Activated CD8-positive, alpha-beta memory T cell treated with anti-CD3 and anti-CD28 coated beads, Interleukin-2, amount 50 U/mL, for 24 hours (primary cell): ENCODE measurements around the gene RPL29.

Experiments used
- DNase-seq: peaks from one replicate; pipeline ENCODE4 v3.0.0-alpha.2; 2020; ENCODE audit errors: extremely low read depth

RPL29 gene

DNA sequence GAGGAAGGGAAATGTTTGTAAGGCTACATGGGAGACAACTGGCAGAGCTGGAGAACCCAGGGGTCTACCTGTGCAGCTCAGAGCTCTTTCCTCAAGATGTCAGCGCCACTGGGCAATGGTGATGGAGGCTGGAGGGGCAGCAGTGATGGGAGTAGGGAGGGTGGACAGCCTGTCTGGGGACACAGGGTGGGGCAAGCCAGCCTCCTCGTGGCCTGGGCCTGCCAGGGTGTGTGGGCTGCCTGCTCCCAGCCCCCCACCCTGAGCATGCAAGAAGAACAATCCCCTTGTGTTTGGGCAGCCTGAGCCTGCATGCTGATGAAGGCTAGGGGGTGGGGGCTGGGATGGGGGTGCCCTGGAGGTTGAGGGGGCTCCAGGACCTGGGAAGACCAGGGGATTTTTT lies 29.7 kb downstream of the RPL29 start:
- no peak for DNase-seq

DNA sequence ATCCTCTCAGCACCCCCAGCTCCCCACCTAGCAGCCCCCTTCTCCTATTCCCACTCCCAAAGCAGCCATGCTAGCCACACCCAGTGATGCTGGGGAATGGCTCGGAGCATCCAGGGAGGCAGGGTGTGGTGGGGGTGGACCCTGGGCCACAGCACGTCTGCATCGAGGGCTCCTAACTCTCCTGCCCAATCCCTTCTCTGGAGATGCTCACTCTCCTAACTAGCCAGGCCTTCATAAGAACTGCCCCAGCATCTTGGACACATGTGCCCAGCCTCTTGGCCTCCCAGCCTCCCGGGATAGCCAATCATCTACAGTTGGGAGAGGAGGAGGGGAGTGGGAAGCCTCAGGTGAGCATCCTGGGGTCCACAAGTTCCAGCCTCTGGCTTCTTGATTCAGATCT lies 31.2 kb downstream of the RPL29 start:
- no peak for DNase-seq

DNA sequence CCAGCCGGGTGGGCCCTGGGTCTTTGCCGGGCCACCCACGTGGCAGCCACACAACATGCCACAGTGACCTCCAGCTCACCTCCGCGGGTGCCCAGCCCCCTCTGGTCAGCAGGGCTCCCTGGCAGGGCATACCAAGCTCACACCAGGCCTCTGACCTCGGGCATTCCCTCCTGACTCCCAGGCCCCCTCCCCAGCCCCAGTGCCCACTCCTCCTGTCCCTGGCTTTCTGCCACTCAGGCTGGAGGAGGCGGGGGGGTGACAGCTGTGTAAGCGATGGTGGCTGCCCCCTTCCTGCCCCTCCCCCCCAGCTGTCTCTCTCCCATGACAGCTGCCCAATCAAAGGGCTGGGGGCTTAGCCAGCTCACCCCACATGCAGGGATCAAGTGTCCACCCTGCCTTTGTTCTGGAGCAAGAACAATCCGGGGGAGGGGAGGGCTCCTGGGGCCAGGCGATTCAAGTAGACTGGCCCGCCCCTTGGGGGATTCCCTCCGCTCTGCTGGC lies 31.7 kb downstream of the RPL29 start:
- no peak for DNase-seq

DNA sequence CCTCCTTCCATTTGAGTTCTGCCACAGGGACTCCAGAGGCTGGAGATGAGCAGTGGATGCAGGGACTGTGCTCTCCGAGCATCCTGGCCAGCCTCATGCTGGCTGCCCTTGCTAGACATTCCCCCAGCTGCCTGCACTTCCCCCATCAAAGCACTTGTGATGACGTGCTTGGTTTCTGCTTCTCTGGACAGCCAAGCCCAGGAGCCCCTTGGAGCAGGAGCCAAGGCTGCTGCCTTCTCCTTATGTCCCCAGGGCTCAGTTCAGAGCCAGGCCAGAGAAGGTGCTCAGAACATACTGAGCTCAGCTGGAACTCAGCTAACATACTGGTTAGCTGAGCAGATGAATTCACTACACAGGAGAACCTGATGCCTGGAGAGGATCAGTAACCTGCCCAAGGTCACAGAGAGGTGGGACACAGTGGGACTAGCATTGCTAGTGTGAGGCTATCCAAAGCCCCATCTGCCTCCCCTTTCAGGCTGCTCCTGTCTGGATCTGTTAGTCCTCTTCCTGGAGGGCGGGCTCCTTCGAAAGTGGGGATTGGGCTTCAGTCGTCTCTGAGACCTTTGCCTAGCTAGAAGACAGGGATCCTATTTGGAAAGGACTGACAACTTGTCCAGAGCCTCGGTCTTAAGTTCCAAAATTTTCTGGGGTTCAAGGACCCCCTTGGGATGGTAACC lies 32.7 kb downstream of the RPL29 start:
- DNase-seq = no peak

DNA sequence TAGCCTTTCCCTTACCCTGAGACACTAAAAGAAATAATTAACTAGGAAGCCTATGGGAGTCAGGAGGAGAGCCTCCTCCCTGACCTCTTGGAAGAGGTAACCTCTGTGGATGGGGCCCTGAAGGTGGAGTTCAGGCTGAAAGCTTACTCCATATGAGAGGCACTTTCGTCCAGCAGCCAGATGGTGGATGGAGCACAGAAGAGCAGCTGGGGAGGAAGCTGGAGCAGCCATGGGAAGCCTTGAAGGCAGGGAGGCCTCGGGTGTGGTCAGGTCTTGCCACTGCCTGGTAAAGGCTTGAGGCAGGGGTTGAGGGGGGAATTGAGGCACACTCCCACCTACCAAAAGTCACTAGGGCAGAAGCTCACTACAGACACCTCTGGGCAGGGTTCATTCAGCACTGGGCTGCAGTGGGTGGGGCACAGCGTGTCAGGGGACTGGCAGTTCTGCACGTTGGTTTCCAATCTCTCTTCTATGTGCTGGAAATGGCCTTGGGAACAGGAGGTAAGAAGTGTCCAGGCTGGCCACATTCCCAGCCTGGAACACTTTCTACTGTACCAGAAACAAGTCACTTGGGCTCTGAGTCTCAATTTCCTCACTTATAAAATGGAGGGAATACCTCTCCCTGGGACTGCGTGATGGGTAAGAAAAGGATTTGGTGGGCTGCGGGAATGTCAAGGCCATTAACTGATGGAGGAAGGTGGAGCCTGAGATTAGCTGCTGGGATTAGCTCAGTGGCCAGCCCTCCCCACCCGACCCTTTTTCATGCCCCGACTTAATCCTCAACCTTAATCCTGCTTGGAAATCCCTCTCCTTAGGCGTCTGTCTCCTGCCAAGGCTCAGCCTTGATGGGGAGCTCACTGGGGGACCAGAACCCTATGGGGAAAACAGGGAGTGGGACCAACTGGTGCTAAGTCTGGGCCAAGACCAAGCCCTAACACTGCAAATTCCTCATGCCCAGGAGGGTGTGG lies 33.8 kb downstream of the RPL29 start:
- DNase-seq = no peak

DNA sequence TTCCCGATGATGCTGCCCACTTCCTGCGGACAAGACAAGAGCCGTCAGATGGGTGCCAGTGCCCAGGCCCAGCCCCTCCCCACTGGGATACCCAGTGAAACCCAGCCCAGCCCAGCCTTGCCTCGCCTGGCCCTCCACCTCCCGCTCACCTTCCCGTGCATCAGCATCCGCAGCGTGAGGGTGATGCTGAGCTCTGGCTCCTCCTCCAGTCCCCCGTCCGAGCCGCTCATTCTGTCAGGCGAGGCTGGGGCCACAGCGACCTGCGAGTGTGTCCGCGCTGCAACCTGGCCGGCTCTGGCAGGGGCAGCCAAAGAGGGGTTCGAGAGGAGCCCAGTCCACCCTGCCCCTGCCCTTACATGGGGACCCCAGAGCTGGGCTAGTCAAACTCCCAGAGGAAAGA lies 34.7 kb downstream of the RPL29 start:
- DNase-seq = no peak

DNA sequence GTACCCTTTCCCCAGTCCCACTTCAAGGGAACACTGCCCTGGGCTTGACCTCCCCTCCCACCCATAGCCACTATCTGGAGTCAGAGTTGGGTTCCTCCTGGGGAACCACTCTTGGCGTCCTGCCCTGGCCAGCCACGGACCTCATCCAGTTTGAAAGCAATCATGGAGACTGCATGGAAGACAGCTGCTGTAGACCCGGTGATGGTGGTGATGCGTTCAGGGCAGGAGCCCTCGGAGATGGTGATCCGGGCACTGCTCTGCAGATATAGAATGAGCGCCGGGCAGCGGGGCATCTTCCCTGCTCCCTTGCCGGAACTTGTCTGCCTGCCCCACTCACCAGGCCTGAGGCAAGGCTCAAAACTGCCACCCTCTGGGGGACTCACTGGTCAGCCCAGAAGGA lies 35.3 kb downstream of the RPL29 start:
- no peak for DNase-seq

DNA sequence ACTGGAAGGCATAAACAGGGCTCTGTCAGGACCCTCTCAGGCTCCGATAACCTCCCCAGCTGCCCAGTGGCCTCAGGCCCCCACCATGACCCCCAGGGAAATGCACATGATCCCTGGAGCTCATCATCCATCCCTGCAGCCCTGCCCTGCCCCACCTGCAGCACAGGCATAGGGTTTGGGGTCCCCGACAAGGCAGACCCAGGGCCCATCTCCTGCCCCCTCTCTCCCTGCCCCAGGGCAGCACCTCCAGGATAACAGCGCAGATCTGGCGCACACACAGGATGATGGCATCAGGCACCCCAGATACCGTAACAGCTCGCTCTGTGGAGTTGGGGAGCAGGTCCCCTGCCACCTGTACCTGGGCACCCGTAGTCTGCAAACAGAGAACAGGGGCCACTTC lies 36.0 kb downstream of the RPL29 start:
- DNase-seq = no peak

DNA sequence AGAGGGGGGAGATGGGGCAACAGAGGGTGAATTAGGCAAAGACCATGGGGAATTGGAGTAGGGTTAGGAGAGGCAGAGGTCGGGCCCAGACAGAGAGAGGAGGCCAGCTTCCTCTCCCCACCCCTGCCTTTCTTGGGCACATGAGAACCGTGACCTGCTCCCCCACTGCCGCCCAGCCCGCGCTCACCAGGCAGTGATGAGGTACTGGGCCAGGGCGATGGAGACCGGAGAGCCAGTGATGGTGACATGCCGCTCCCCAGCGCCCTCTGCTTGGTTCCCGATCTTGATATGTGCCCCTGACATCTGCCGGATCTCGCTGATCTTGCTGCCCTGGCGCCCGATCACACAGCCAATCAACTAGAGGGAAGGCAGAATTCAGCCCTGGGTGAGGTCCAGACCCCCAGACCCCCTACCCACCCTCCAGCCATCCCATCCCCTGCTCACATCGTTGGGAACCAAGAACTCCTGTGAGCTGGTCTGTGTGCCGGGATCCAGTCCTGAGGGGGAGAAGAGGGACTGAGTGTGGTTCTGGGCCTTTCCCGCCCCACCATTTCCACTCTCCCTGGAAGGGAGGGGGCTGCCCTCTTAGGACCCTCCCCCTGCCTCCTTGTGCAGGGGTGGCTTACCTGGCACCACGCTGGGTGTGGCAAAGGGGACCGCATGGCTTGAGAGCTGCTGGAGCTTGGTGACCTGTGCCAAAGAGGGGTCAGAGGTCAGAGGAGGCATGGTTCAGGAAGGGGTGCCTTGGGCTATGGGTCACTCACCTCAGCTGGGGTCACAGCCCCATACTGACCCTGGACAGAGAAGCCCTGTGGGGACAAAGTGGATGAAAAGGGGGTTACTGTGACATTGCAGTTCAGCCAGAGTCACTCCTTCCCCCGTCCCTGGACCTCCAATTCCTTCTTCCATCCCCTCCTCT lies 36.8 kb downstream of the RPL29 start:
- no peak for DNase-seq

DNA sequence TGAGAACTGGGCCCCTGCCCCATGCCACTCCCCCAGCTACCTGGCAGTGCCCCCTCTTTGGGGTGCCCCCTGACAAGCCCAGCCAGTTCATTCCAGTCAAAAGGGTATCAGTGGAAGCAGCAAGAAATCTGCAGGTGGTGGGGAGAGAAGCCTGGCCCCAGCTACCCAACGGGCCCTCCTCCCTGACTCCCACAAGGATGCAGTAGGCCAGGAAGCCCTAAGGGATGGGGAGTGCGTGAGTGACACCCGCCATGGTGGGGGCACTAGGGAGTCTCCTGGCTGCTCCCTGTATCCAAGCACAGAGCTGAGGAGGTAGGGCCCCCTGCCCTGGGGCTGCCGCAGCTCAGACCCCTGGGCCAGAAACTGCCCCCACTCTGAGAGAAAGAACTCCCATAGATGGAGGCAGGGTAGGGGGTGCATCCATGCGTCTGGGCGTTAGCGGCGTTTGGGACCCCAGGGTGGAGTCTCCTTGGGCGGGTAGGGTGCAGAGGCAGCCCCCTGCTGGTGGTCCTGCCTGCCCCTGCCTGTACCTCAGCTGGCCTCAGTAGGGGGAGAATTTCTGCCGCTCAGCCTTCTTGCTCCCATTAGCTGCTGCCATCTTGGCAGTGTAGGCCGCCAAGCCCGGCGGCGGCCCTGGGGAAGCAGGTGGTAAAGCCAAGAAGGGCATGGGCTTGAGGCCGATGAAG lies 38.0 kb downstream of the RPL29 start:
- DNase-seq = no peak

DNA sequence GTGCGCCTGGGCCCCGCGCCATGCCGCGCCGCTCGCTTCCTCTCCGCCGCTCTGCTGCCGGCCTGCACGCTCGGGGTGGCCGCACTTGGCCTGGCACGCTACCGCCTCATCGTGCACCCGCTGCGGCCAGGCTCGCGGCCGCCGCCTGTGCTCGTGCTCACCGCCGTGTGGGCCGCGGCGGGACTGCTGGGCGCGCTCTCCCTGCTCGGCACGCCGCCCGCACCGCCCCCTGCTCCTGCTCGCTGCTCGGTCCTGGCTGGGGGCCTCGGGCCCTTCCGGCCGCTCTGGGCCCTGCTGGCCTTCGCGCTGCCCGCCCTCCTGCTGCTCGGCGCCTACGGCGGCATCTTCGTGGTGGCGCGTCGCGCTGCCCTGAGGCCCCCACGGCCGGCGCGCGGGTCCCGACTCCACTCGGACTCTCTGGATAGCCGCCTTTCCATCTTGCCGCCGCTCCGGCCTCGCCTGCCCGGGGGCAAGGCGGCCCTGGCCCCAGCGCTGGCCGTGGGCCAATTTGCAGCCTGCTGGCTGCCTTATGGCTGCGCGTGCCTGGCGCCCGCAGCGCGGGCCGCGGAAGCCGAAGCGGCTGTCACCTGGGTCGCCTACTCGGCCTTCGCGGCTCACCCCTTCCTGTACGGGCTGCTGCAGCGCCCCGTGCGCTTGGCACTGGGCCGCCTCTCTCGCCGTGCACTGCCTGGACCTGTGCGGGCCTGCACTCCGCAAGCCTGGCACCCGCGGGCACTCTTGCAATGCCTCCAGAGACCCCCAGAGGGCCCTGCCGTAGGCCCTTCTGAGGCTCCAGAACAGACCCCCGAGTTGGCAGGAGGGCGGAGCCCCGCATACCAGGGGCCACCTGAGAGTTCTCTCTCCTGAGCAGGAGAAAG lies 39.6 kb downstream of the RPL29 start:
- no peak for DNase-seq

DNA sequence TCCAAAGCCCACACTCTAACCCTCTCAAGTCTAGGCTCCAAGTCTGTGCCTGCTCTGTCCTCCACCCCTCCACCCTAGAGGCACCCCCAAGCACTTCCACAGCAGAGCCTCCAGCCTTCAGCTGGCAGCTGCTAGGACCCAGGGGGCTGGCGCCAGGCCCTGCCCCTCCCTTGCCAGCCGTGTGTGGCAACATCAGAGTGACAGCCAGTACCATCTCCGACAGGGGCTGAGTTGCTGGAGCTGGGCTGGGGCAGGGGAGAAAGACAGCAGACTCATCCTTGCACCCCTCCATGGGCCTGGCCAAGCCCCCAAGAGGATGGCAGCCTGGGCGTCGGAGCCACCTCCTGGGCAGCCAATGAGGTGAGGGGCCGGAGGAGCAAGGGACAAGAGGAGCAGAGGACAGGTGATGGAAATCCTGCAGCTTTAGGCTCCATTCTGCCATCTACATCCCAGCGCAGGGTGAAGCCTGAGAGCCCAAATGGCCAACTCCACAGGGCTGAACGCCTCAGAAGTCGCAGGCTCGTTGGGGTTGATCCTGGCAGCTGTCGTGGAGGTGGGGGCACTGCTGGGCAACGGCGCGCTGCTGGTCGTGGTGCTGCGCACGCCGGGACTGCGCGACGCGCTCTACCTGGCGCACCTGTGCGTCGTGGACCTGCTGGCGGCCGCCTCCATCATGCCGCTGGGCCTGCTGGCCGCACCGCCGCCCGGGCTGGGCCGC lies 40.4 kb downstream of the RPL29 start, which contains the start of gene GPR62:
Gene GPR62 (plus strand): TSS at position 207 of the 718 bp plus-strand sequence. CDS start 272 bp downstream, at position 479.
- no peak for DNase-seq

DNA sequence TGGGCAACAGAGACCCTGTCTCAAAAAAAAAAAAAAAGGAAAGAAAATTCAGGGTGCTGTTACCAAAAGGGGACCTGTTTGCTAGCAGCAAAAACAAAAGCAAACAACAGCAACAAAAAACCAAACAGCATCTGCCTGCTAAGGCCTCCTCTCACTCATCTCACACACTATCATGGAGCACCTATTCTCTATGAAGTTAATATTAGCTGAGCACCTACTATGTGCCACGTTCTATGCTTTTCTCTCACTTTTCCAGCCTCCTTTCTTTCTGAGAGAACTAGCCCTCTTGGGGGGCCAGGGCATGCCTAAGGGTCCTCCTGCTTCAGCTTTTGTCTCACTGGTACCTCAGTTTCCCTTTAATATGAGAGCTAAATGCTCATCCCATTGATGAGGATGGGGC lies 41.0 kb downstream of the RPL29 start:
- no peak for DNase-seq

DNA sequence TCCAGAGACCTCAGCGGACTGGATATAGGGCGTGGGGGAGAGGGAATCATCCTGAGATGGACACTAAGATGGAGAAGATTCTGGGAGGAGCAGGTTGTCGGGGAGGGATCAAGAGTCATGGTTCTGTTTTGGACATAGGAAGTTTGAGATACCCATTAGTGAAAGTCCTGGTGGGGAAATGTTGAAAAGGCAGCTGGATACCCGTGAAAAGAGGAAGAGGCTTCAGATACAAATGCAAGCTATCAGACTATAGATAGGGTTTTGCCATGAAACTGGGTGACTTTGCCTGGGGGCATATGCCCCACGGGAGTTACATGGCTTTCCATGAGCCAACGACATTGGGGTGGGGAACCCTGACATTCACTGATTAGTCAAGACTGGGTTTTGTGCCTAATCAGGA lies 41.6 kb downstream of the RPL29 start:
- DNase-seq = no peak

DNA sequence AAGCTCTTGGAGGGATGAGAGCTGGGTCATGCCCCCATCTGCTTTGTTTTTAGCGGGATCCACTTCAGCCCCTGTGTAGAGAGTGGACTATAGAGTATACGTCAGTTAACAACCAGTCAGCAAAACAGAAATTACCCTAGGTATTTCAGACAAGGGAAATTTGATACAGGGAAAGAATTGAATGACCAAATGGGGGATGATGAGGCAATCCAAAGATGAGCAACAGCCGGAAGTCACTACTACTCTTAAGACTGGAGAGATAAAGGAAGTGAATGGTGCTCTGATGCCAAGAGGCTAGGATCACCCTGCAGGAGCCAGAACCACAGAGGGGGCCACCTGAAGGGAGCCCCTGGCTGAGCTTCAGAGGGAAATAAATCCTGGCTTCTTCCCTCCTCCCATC lies 42.2 kb downstream of the RPL29 start:
- no peak for DNase-seq

DNA sequence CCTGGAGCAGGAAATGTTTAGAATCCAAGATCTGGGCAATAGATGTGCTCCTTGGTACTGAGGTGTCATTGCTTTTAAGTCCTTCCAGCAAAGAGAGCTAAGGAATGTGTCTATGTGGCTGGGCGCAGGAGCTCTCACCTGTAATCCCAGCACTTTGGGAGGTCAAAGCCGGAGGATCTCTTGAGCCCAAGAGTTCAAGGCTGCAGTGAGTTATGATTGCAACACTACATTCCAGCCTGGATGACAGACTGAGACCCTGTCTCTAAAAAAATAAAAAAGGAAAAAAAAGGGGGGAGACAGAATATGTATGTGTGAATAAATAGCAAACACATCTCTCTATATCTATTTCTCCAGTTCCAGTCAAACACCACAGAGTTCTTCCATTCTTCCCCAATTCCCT lies 44.8 kb downstream of the RPL29 start:
- no peak for DNase-seq

DNA sequence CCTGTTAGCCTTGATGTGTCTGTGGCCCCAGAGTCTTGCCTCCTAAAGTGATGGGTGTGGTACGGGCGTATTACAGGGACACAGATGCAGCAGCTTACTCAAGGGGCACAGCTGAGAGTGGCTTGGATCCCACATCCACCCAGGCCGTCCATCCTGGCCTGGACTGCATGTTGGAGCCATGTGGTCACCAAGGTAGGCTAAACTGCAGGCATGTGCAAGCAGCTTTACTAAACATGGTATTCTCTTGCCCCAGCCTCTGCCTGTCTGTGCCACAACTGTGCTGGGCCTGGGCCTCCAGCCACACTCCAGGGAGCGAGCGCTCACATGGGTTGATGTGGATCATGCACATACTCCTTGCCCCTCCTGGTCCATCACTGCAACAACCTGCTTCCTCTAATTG lies 46.6 kb downstream of the RPL29 start:
- DNase-seq = no peak

DNA sequence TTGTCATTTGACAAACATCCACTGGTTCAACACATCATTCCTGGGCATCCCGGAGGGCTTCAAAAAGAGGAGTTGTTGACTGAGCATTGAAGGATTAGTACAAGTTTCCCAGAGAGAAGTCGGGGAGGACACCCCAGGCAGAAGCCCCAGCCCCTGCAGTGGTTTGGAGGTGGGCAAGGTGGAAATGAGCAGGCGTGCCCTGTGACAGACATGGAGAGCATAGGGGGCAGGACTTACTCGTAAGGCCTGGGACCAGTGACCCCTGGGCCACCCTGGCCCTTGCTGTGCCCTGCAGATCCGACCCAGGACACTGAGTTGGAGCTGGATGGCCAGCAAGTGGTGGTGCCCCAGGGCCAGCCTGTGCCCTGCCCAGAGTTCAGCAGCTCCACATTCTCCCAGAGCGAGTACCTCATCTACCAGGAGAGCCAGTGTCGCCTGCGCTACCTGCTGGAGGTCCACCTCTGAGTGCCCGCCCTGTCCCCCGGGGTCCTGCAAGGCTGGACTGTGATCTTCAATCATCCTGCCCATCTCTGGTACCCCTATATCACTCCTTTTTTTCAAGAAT lies 47.6 kb downstream of the RPL29 start:
- no peak for DNase-seq

DNA sequence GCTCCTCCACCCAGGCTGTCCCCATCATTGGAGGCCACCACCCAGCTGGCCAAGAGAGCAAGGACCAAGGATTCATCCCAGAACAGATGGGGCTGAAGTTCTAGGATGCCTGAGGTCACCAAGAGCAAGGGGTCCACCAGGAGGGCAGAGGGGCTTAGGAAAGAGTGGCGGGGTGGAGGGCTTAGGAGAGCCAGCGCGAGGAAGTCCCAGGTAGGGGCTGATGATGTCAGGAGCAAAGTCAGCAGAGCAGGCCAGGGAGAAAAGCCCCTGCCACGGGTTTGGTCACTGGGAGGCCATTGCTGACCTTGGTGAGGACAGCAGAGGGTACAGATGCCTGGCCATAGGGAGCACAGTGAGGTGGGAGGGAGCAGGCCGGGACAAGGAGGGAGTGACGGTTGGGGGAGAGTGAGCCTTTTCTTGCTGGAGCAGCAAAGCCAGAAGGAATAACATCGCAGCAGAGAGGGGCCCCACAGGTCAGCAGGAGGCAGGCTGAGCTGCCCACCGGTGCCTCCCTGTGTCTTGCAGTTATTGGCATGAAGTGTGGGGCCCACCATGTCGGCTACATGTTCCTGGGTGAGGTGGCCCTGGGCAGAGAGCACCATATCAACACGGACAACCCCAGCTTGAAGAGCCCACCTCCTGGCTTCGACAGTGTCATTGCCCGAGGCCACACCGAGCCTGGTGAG lies 48.3 kb downstream of the RPL29 start:
- no peak for DNase-seq
